Duodenal mucosa (tissue), 2 donors: Measurements from ENCODE around the gene ZNF586.
"Not testable (repeated sequence)": the region's sequence is repeated elsewhere in the genome, so short reads cannot be mapped to it uniquely, and the experiment has no call there.

ENCODE experiments used
- H3K27ac ChIP-seq: one replicate; pipeline ENCODE4 v1.7.0; 2013; ENCODE audit warnings: low read depth, low read length
- H3K27me3 ChIP-seq, 2 donors: one replicate each; pipeline ENCODE4 v1.7.0; 2013; ENCODE audit warnings: low read length in 2 of 2, control low read depth in 1 of 2; ENCODE audit not compliant: insufficient read depth in 2 of 2, control insufficient read depth in 1 of 2
- H3K36me3 ChIP-seq, 2 donors: one replicate each; pipeline ENCODE4 v1.7.0; 2013; ENCODE audit warnings: low read length in 2 of 2, control low read depth in 1 of 2; ENCODE audit not compliant: insufficient read depth in 2 of 2, control insufficient read depth in 1 of 2
- H3K4me1 ChIP-seq, 2 donors: one replicate each; pipeline ENCODE4 v1.7.0; 2013; ENCODE audit warnings: low read length in 2 of 2, control low read depth in 1 of 2; ENCODE audit not compliant: insufficient read depth in 2 of 2, control insufficient read depth in 1 of 2
- H3K4me3 ChIP-seq, 2 donors: one replicate each; pipeline ENCODE4 v1.7.0; 2013; ENCODE audit warnings: low read length in 2 of 2, low read depth in 1 of 2
- H3K9ac ChIP-seq, 2 donors: one replicate each; pipeline ENCODE4 v1.7.0; 2013; ENCODE audit warnings: low read length in 2 of 2, low read depth in 1 of 2
- H3K9me3 ChIP-seq, 2 donors: one replicate each; pipeline ENCODE4 v1.7.0; 2013; ENCODE audit warnings: low read length in 2 of 2, control low read depth in 1 of 2; ENCODE audit not compliant: control insufficient read depth in 1 of 2

The ZNF586 gene

DNA sequence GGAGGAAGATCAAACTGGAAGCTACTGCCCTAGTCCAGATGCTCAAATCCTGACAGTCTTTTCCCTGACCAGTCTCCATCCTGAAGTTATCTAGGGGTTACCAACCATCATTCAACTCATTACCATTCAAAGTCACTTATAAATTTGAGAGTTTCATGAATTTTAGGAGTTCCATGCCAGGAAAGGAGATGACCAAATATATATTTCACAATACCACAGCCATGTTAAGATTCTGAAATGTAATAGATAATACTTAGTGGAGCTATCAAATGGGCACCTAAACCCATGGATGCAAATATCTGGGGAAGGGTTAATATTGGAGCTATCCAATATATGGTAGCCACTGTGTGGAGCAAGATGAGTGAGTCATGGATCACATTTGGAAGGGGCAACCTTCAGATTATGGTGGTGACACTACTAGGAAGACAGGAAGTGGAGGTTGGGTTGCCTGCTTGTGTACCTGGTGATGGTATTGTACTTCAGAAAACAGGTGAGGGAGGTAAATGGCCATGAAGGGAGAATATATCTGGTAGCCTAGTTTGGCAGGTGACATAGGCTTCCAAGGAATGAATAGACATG lies 18.7 kb downstream of the ZNF586 start:
- Histone ChIP-seq H3K27me3 (no peaks in the 10 kb centered on the region), H3K36me3 (peaks cover 3 to 49% of the 10 kb centered on the region in 2 donors), H3K9ac (no peak overlapping the region), H3K4me1 (no peaks in the 10 kb centered on the region), H3K9me3 (peaks cover 7 to 30% of the 10 kb centered on the region in 2 donors), H3K27ac (no peak overlapping the region), H3K4me3 (no peak overlapping the region)

DNA sequence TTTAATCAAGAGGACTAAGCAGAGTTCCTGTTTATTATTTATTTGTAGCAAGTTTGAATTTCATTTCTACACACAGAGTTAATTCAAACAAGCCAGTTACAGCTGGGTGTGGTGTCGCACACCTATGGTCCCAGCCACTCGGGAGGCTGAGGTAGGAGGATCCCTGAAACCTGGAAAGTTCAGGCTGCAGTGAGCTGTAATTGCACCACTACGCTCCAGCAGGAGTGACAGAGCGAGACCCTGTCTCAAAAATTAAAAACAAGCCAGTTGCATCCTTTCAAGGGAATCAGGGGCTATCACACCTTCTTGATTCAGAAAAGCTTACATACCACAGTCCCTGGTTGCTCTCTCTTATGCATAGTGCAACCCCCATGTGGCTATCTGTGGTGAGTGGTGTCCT lies 19.8 kb downstream of the ZNF586 start:
- Histone ChIP-seq H3K27me3 (no peaks in the 10 kb centered on the region), H3K9me3 (peaks cover 7 to 28% of the 10 kb centered on the region in 2 donors), H3K9ac (no peak overlapping the region), H3K27ac (no peak overlapping the region), H3K4me3 (no peak overlapping the region), H3K4me1 (no peaks in the 10 kb centered on the region), H3K36me3 (peaks cover 3 to 55% of the 10 kb centered on the region in 2 donors)

DNA sequence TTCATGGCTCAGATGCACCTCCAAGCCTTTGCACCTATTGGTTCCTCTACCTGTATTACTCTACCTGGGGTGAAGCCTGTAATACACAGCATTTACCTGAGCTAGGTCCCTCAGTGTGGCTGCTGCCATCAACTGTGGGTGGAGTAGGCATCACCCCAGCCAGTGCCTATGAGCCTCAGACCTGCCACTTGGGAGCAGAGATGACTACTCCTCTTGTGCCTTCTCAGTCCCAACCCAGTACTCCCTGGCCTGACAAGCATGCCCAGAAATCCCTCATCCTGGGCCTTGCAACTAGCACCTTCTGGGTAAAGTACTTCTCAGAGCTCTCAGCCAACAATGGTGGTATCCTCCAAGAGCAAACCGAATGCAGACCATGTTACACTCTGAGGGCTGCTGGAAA lies 27.1 kb downstream of the ZNF586 start:
- not testable (repeated sequence) for H3K9ac ChIP-seq, H3K4me3 ChIP-seq, H3K9me3 ChIP-seq, H3K27me3 ChIP-seq, H3K4me1 ChIP-seq, H3K27ac ChIP-seq
- peaks cover 9 to 32% of the 10 kb centered on the region in 2 donors for H3K36me3 ChIP-seq

DNA sequence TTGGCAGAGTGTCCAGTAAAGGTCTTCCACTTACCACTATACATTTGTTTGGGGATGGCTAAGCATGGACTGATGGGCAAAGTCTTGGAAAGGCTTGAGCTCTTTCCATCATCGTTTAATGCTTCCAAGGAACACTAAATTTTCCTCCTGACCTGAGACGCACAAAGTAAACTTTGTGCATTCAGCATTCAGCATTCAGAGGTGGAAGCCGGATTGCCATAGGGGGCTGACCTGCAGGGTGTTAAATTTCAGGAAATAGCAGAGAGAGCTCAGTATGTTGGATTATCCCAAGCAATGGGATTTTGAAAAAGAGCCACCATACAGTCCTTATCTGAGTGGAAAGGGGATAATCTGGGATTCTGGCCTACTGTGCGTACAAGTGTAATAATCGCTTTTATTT lies 31.2 kb downstream of the ZNF586 start:
- Histone ChIP-seq H3K9ac (no peak overlapping the region), H3K36me3 (peaks cover 5 to 10% of the 10 kb centered on the region in 2 donors), H3K4me1 (peaks cover 12 to 14% of the 10 kb centered on the region in 2 donors)

DNA sequence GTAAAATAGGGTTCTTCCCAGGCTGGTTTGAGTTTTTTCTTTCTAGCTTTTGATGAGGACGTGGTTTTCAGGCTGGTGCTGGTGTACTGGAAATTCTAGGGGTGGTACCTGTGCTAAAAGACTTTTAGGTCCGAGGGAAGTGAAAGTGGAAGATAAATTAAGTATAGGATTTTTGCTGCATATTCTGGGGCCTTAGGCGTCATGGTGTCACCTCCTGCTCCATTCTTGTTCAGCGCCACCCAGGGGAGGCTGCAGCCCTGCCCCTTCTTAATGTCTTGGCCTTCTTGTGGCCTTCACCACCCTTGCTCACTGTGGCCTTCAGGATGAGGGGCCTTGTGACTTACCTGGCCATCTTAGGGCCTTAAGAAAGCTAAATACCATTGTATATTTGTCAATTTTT lies 32.8 kb downstream of the ZNF586 start:
- Histone ChIP-seq H3K4me1 (peaks cover 13 to 14% of the 10 kb centered on the region in 2 donors), H3K9ac (no peak overlapping the region), H3K27me3 (no peaks in the 10 kb centered on the region), H3K27ac (no peak overlapping the region), H3K9me3 (no peaks in the 10 kb centered on the region), H3K4me3 (no peak overlapping the region), H3K36me3 (no peaks in the 10 kb centered on the region)

More for the DNA sequence above, 31.2 kb downstream of the ZNF586 start:
- Histone ChIP-seq H3K27ac (no peak overlapping the region), H3K9me3 (no peaks in the 10 kb centered on the region), H3K4me3 (no peak overlapping the region), H3K27me3 (no peaks in the 10 kb centered on the region)

DNA sequence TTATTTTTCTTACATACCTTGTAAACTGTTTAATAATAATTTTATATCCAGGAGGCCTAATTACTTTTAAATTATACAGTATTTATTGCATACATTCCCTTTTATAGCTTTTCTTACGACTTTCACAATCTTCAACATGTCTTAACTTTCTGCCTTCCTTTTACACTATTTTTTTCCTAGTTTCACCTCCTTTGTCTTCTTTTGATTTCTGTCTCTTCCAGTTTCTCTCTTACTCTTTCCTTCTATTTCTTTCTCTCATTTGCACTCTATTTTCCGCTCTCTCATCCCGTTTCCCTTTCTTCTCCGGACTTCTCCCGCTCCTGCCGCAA lies 33.8 kb downstream of the ZNF586 start:
- H3K27me3 ChIP-seq: no peaks in the 10 kb centered on the region
- peak overlapping the region; percentile 68 to 80 for H3K4me3 ChIP-seq
- H3K4me1 ChIP-seq: peaks cover 13 to 14% of the 10 kb centered on the region in 2 donors
- H3K9ac ChIP-seq: peak overlapping the region; percentile 65 to 77
- H3K27ac ChIP-seq: no peak overlapping the region
- H3K36me3 ChIP-seq: peaks cover 0 to 8% of the 10 kb centered on the region in 2 donors
- H3K9me3 ChIP-seq: no peaks in the 10 kb centered on the region

DNA sequence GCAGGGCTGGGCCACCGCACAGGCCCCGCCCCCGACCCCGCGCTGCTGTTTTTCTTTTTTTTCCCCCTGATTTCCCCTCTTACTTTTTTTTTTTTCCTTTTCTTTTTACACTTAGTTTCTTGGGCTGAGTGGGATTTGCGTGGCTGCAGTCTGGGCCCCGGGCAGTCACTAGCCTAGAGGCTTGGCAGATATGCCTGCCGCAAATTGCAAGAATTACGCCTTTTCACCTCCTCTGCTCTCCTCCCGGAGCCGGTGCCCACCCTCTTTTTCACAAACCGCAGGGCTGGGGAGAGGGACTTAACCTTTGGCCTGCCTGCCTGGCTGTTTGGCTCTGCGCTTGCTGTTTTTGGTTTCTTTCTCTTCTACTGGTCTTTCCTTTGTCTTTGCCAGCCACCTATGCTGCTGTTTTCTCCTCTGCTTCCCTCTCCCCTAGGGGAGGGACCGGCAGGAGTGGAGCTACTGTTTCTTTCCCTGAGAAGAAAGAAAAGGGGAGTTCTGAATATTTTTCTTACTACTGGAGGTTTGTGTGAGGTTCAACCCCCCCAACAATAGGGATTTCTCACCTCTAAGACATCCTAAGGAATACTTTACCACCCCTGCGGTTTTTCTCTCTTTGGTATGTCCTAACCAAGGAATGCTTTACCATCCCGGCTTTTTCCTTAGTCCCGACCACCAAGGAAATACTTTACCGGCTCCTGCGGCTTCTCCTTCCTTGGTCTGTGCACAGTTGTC lies 34.3 kb downstream of the ZNF586 start:
- Histone ChIP-seq H3K36me3 (peaks cover 0 to 12% of the 10 kb centered on the region in 2 donors), H3K27ac (peak overlapping the region; percentile 34), H3K9ac (peak overlapping the region; percentile 65 to 77), H3K4me3 (peak overlapping the region; percentile 68 to 80), H3K27me3 (no peaks in the 10 kb centered on the region), H3K4me1 (peaks cover 13 to 14% of the 10 kb centered on the region in 2 donors), H3K9me3 (no peaks in the 10 kb centered on the region)

DNA sequence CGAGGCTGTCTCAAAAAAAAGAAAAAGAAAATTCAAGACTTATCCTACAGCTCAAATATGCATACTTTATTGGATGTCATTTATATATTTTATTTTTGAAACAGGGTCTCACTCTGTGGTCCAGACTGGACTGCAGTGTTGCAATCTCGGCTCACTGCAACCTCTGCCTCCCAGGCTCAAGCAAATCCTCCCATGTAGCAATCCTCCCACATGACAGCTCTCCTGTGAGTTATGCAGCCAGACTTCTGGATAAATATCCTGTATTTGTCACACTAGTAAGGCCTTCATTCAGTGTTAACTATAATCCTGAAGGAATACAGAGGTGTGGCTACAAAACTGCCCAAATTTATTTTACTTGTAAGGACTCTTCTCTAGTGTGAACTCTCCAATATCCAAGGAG lies 38.1 kb downstream of the ZNF586 start:
- no peak overlapping the region for H3K9ac ChIP-seq
- H3K27me3 ChIP-seq: no peaks in the 10 kb centered on the region
- no peak overlapping the region for H3K27ac ChIP-seq
- no peak overlapping the region for H3K4me3 ChIP-seq
- no peaks in the 10 kb centered on the region for H3K9me3 ChIP-seq
- H3K4me1 ChIP-seq: peaks cover 9 to 22% of the 10 kb centered on the region in 2 donors
- peaks cover 8 to 36% of the 10 kb centered on the region in 2 donors for H3K36me3 ChIP-seq

DNA sequence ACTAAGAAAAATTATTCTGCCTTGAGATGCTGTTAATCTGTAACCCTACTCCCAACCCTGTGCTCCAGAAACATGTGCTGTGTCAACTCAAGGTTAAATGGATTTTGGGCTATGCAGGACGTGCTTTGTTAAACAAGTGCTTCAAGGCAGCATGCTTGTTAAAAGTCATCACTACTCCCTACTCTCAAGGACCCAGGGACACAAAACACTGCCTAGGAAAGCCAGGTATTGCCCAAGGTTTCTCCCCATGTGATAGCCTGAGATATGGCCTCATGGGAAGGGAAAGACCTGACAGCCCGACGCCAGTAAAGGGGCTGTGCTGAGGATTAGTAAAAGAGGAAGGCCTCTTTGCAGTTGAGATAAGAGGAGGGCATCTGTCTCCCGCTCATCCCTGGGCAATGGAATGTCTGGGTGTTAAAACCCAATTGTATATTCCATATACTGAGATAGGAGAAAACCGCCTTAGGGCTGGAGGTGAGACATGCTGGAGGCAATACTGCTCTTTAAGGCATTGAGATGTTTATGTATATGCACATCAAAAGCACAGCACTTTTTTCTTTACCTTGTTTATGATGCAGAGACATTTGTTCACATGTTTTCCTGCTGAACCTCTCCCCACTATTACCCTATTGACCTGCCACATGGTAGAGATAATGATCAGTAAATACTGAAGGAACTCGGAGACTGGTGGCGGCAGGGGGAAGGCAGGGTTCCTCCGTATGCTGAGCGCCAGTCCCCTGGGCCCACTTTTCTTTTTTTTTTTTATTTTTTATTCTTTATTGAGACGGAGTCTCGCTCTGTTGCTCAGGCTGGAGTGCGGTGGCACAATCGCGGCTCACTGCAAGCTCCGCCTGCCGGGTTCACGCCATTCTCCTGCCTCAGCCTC lies 41.2 kb downstream of the ZNF586 start:
- H3K9me3 ChIP-seq, H3K4me3 ChIP-seq, H3K27ac ChIP-seq, H3K27me3 ChIP-seq, H3K9ac ChIP-seq: not testable (repeated sequence)
- Histone ChIP-seq H3K36me3 (peaks cover 8 to 41% of the 10 kb centered on the region in 2 donors), H3K4me1 (peaks cover 12 to 45% of the 10 kb centered on the region in 2 donors)

DNA sequence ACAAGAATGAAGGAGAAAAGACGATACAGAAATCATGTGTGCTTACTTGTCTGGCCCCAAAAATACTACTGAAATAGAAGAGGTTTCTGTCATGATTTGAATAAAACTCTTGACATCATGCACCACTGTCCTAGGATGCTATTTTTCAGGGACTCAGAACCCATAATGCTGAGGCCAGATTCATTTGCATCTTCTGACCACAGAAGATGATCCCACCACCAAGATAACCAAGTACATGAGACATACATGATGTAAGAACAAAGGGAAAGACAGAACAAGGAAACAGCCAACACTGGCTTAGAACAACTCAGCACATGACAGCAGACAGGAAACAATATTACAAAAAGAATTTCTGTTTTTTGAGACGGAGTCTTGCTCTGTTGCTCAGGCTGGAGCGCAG lies 42.8 kb downstream of the ZNF586 start:
- Histone ChIP-seq H3K4me3 (peak overlapping the region in 1 of 2 donors; percentile 100), H3K27me3 (no peaks in the 10 kb centered on the region), H3K9me3 (no peaks in the 10 kb centered on the region), H3K9ac (peak overlapping the region in 1 of 2 donors; percentile 9), H3K27ac (no peak overlapping the region), H3K4me1 (peaks cover 10 to 46% of the 10 kb centered on the region in 2 donors), H3K36me3 (peaks cover 8 to 41% of the 10 kb centered on the region in 2 donors)
